Measurements from ENCODE around the gene KLF11.

Gene KLF11

DNA sequence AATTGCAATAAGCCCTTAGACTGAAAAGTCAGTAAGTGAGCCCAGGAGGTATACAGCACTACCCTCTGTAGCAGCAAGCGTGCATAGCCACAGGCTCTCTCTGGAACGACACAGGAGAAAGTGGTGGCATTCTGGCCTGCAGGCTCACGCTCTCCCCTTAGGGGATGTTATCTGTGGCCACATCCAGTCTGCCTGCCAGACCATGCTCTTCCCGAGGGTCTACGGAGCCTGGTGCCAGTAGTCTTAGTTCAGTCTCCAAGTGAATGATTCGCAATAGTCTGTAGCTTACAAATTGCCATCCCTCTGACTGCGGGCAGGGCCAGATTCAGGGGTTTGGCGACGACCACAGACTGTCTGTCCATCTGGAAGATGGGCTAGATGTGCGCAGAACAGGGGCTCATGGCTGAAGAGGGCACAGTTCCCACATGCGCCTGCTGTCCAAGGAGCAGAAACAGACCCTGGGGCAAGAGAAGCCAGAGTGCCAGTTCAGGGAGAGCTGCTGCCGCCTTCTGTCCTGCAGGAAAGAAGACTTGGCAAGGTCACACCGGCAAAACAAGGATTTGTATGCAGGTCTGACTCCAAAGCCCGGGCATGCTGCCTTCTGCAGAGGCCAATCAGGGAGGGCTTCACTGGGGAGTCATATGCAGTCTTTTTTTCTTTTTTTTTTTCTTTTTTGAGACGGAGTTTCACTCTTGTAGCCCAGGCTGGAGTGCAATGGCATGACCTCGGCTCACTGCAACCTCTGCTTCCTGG lies 3.5 kb upstream of the KLF11 start:
- Histone ChIP-seq H3K27me3 (ENCODE audit: insufficient read depth, low read length) (peaks cover 28% of the 10 kb centered on the region), H3K9me3 (ENCODE audit: insufficient read depth, low read depth, low read length) (no peaks in the 10 kb centered on the region), H3K27ac (ENCODE audit: low read length) (no peak overlapping the region), H3K36me3 (ENCODE audit: insufficient read depth, low read depth, low read length) (no peaks in the 10 kb centered on the region), H3K9ac (ENCODE audit: low read depth, low read length) (no peak overlapping the region), H3K4me1 (ENCODE audit: insufficient read depth, low read length) (no peaks in the 10 kb centered on the region; the same call in 1 of the 2 replicates), H3K4me3 (ENCODE audit: low read length) (no peak overlapping the region)

DNA sequence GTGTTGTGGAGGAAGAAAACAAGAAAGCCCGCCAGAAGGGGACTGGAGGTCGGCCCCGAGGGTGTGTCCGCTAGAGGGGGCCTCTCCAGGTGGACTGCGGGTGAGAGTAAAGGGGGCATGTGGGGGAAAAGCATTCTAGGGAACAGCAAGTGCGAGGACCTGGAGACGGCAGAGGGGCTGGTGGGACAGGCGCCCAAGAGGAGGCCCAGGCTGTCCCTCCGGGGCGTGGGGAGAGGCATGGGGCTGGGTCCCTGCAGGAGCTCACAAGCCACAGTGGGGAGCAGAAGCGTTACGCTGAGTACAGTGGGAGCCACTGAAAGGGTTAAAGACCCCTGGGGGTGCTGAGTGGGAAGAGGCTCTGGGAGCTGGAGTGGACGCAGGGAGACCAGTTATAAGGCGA lies 1.6 kb upstream of the KLF11 start:
- Histone ChIP-seq H3K4me1 (ENCODE audit: insufficient read depth, low read length) (no peaks in the 10 kb centered on the region; the same call in 1 of the 2 replicates), H3K9me3 (ENCODE audit: insufficient read depth, low read depth, low read length) (no peaks in the 10 kb centered on the region), H3K36me3 (ENCODE audit: insufficient read depth, low read depth, low read length) (no peaks in the 10 kb centered on the region), H3K4me3 (ENCODE audit: low read length) (peak overlapping the region; percentile 70; the same call in 1 of the 2 replicates), H3K27me3 (ENCODE audit: insufficient read depth, low read length) (peaks cover 28% of the 10 kb centered on the region), H3K9ac (ENCODE audit: low read depth, low read length) (no peak overlapping the region; the same call in 1 of the 2 replicates), H3K27ac (ENCODE audit: low read length) (no peak overlapping the region)

DNA sequence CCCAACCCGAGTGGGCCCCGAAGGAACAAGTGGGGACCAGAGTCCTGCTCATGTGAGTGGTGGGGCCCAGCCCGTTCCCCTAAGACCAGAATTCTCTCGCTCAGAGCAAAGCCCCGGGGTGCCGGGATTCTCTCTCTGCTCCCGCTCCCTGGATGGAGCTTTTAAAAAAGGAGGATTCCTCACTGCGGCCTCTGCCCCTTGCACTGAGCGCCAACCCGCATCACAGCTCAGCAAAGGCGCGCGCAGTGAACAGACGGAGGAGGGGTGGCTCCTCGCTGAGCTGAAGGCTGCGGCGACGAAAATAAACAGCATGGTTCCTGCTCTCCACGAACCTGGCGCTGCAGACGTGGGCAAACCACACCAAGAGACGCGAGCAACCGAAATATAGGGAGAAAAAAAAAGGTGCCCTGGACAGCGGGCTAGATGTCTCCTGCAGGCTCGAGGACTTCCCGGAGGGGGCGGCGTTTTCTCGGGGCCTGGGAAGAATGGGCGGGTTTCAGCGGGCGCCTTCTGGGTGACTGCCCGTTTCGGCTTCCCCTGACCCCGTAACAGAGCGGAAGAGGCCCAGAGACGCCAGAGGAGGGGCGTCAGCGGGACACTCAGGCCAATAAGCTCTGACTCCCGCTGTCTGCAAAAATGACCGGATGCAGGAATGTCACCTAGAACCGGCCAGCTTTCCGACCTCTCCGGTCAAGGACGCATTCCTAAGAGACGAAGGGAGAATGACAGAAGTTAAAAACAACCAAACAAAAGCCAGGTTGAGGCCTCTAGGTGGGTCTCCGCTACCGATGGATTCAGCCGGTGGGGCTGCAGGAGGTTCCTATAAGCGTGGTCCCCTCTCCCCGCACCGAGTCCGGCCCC lies 819 bp upstream of the KLF11 start:
- Histone ChIP-seq H3K4me3 (ENCODE audit: low read length) (peak overlapping the region; percentile 70), H3K9me3 (ENCODE audit: insufficient read depth, low read depth, low read length) (no peaks in the 10 kb centered on the region), H3K27me3 (ENCODE audit: insufficient read depth, low read length) (peaks cover 28% of the 10 kb centered on the region), H3K9ac (ENCODE audit: low read depth, low read length) (peak overlapping the region; percentile 61; the same call in 1 of the 2 replicates), H3K27ac (ENCODE audit: low read length) (no peak overlapping the region), H3K36me3 (ENCODE audit: insufficient read depth, low read depth, low read length) (no peaks in the 10 kb centered on the region), H3K4me1 (ENCODE audit: insufficient read depth, low read length) (no peaks in the 10 kb centered on the region; the same call in 1 of the 2 replicates)

DNA sequence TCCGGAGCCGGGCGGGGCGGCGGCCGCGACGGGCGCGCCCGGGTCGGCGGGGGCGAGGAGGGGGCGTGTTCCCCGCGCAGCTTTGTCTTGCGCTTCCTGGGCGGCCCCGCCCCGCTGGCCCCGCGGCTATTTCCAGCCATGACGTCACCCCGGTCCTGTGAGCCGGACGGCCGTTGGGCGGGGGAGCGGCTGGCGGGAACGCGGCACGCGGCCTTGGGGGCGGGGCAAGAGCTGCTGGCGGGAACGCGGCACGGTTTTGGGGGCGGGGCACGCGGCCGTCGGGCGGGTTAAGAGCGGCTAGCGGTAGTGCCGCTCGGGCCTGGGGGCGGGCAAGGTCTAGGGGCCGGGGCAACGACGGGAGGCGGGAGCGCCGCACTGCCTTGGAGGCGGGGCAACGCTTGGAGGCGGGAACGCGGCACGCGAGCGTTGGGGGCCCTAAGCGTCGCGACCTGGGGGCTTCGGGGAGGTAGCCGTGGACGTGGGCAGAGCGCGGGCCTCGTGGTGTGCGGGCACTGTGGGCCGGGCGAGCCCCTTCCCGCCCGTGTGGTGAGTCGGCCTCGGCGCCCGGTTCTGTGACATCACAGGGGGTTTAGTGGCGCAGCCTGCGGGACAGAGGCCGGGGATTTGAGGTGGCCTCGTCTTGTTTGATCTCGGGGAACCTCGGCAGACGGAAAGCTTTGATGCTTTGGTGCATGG lies 704 bp downstream of the KLF11 start:
- Histone ChIP-seq H3K27me3 (ENCODE audit: insufficient read depth, low read length) (peaks cover 28% of the 10 kb centered on the region), H3K9me3 (ENCODE audit: insufficient read depth, low read depth, low read length) (no peaks in the 10 kb centered on the region), H3K9ac (ENCODE audit: low read depth, low read length) (no peak overlapping the region), H3K4me3 (ENCODE audit: low read length) (peak overlapping the region; percentile 45; the same call in 1 of the 2 replicates), H3K36me3 (ENCODE audit: insufficient read depth, low read depth, low read length) (peaks cover 11% of the 10 kb centered on the region), H3K4me1 (ENCODE audit: insufficient read depth, low read length) (no peaks in the 10 kb centered on the region; the same call in 1 of the 2 replicates), H3K27ac (ENCODE audit: low read length) (no peak overlapping the region)

DNA sequence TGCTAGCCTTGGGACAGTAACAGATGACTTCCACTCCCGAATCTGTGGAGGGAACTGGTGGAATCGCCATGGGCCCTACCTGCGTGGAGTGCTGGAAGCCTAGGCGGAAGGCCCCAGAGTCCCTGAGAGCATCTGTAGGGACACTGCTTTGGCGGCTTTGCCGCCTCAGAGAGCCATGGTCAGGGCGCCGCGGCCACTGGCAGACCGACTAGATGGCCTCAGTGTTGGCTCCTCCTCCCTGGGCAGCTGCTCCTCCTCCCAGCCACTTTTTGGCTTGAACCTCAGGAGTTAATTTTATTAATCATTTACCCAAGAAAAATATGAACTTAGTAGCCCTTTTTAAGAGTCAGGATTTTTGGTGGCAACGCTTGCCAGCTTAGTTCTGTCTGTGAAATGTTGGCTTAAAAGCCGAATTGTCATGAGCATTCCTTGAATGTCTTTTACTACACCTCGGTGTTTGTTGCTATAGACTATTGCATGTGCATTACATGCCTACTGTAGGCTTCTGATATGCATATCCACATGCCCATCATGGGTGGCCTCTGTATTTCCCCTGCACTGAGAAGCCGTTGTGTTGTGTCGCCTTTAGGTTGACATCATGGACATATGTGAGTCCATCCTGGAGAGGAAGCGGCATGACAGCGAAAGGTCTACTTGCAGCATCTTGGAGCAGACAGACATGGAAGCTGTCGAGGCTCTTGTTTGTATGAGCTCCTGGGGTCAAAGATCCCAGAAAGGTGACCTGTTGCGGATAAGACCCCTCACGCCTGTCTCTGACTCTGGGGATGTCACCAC lies 2.4 kb downstream of the KLF11 start:
- Histone ChIP-seq H3K4me3 (ENCODE audit: low read length) (no peak overlapping the region), H3K9ac (ENCODE audit: low read depth, low read length) (no peak overlapping the region), H3K27ac (ENCODE audit: low read length) (no peak overlapping the region), H3K36me3 (ENCODE audit: insufficient read depth, low read depth, low read length) (peaks cover 18% of the 10 kb centered on the region), H3K4me1 (ENCODE audit: insufficient read depth, low read length) (no peaks in the 10 kb centered on the region; the same call in 1 of the 2 replicates), H3K27me3 (ENCODE audit: insufficient read depth, low read length) (peaks cover 26% of the 10 kb centered on the region), H3K9me3 (ENCODE audit: insufficient read depth, low read depth, low read length) (no peaks in the 10 kb centered on the region)

DNA sequence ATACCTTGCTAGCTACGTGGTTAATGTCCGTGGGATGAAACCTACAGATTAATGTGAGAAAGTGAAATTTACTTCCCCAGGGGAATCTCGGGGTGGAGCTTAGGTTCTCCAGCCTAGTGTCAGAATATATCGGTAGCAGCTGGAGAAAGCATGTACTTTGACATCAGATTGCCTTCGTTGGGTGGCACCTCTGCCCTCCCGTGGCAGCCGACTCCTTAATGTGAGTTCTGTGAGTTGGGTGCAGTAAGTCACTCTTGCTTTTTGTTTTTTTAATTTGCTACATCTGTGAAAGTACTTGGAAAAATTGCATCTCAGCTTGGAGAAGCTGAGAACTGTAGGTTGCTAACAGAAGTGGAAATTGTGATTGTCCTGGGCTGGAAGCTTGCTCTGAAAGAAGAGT lies 3.6 kb downstream of the KLF11 start:
- Histone ChIP-seq H3K27ac (ENCODE audit: low read length) (no peak overlapping the region), H3K36me3 (ENCODE audit: insufficient read depth, low read depth, low read length) (peaks cover 19% of the 10 kb centered on the region), H3K4me1 (ENCODE audit: insufficient read depth, low read length) (no peaks in the 10 kb centered on the region; the same call in 1 of the 2 replicates), H3K9me3 (ENCODE audit: insufficient read depth, low read depth, low read length) (no peaks in the 10 kb centered on the region), H3K4me3 (ENCODE audit: low read length) (no peak overlapping the region), H3K27me3 (ENCODE audit: insufficient read depth, low read length) (peaks cover 16% of the 10 kb centered on the region), H3K9ac (ENCODE audit: low read depth, low read length) (no peak overlapping the region)

DNA sequence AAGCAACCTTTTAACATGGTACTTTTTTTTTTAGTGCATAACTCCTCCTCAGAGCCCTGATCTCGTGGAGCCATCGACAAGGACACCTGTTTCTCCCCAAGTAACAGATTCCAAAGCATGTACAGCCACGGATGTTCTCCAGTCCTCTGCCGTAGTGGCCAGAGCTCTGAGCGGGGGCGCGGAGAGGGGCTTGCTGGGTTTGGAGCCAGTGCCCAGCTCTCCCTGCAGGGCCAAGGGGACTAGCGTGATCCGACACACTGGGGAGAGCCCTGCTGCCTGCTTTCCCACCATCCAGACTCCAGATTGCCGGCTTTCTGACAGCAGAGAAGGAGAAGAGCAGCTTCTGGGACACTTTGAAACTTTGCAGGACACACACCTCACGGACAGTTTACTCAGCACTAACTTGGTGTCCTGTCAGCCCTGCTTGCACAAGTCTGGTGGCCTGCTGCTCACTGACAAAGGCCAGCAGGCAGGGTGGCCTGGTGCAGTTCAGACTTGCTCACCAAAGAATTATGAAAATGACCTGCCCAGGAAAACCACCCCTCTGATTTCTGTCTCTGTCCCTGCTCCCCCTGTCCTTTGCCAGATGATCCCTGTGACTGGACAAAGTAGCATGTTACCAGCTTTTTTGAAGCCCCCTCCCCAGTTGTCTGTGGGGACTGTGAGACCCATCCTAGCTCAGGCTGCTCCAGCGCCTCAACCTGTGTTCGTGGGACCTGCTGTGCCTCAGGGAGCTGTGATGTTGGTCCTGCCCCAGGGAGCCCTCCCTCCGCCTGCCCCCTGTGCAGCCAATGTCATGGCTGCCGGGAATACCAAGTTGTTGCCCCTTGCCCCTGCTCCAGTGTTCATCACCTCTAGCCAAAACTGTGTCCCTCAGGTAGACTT lies 4.5 kb downstream of the KLF11 start:
- no peak overlapping the region for H3K4me3 ChIP-seq (ENCODE audit: low read length)

DNA sequence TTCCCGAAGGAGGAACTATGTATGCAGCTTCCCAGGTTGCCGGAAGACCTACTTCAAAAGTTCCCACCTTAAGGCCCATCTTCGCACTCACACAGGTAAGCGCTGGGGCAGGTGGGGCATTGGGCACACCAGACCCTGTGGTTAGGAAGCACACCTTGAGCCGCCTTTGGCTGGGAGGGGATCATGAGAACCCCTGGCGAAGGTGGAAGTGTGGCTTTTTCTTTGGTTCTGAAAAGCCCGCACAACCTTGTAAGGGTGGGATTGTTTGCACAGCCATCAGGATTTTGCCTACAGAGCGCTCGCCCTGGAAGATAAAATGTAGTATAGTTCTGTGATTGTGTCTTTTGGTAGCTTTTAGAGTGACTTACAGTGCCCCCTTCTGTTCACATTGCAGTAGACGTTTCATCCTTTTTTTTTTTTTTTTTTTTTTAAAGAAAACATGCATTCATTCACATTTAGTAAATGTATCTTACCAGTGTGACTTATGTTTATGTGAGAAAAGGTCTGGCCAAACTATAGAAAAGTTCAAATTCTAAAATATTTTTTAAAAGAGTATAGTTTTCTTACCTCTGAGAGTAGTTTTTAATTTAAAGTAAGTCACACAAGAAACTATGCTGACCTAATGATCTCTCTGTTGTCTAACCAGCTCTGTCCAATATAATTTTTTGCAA lies 5.3 kb downstream of the KLF11 start:
- Histone ChIP-seq H3K36me3 (ENCODE audit: insufficient read depth, low read depth, low read length) (peaks cover 33% of the 10 kb centered on the region), H3K9me3 (ENCODE audit: insufficient read depth, low read depth, low read length) (no peaks in the 10 kb centered on the region), H3K9ac (ENCODE audit: low read depth, low read length) (no peak overlapping the region), H3K4me3 (ENCODE audit: low read length) (no peak overlapping the region), H3K27me3 (ENCODE audit: insufficient read depth, low read length) (peaks cover 7% of the 10 kb centered on the region; the same call in 1 of the 2 replicates), H3K27ac (ENCODE audit: low read length) (no peak overlapping the region), H3K4me1 (ENCODE audit: insufficient read depth, low read length) (no peaks in the 10 kb centered on the region)

More for the DNA sequence above, 4.5 kb downstream of the KLF11 start:
- H3K9ac ChIP-seq (ENCODE audit: low read depth, low read length): no peak overlapping the region
- no peaks in the 10 kb centered on the region for H3K4me1 ChIP-seq (ENCODE audit: insufficient read depth, low read length)
- peaks cover 7% of the 10 kb centered on the region; the same call in 1 of the 2 replicates for H3K27me3 ChIP-seq (ENCODE audit: insufficient read depth, low read length)
- H3K36me3 ChIP-seq (ENCODE audit: insufficient read depth, low read depth, low read length): peaks cover 26% of the 10 kb centered on the region
- no peak overlapping the region for H3K27ac ChIP-seq (ENCODE audit: low read length)
- no peaks in the 10 kb centered on the region for H3K9me3 ChIP-seq (ENCODE audit: insufficient read depth, low read depth, low read length)

DNA sequence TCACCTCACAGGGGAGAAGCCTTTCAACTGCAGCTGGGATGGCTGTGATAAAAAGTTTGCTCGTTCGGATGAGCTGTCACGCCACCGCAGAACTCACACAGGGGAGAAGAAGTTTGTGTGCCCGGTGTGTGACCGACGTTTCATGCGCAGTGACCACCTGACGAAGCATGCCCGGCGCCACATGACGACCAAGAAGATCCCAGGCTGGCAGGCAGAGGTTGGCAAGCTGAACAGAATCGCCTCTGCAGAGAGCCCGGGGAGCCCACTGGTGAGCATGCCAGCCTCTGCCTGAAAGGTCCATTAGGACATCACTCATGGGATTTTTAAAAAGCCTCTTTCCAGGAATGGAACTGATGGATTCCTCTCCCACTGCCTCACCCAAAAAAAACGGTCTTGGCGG lies 8.9 kb downstream of the KLF11 start:
- Histone ChIP-seq H3K9me3 (ENCODE audit: insufficient read depth, low read depth, low read length) (no peaks in the 10 kb centered on the region), H3K27me3 (ENCODE audit: insufficient read depth, low read length) (no peaks in the 10 kb centered on the region), H3K27ac (ENCODE audit: low read length) (no peak overlapping the region), H3K4me3 (ENCODE audit: low read length) (no peak overlapping the region), H3K36me3 (ENCODE audit: insufficient read depth, low read depth, low read length) (peaks cover 40% of the 10 kb centered on the region), H3K4me1 (ENCODE audit: insufficient read depth, low read length) (peaks cover 7% of the 10 kb centered on the region; the same call in 1 of the 2 replicates), H3K9ac (ENCODE audit: low read depth, low read length) (no peak overlapping the region)

DNA sequence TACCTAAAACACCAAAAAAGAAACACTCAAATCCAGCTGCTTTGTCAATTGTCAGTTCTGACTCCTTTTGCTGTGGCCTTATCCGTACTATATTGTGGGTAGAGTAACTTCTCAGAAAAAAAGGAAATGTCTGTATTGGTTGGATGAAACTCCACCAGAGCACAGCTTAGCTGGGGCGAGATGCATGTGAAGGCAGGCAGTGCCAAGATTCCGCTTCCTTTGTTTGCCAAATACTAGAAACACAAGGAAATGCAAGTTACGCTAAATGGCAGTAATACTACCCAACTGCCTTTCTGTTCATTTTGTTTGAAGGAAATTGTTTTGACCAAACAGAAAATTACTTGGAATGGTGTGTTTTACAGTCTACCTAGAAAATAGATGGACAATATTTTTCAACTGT lies 10.0 kb downstream of the KLF11 start:
- Histone ChIP-seq H3K36me3 (ENCODE audit: insufficient read depth, low read depth, low read length) (peaks cover 32% of the 10 kb centered on the region), H3K9ac (ENCODE audit: low read depth, low read length) (no peak overlapping the region), H3K4me3 (ENCODE audit: low read length) (no peak overlapping the region), H3K9me3 (ENCODE audit: insufficient read depth, low read depth, low read length) (no peaks in the 10 kb centered on the region), H3K27me3 (ENCODE audit: insufficient read depth, low read length) (no peaks in the 10 kb centered on the region), H3K27ac (ENCODE audit: low read length) (no peak overlapping the region), H3K4me1 (ENCODE audit: insufficient read depth, low read length) (peaks cover 7% of the 10 kb centered on the region; the same call in 1 of the 2 replicates)
